HG02981 (cell line): ENCODE measurements around the gene BTRC.
"Not testable (repeated sequence)": the region's sequence is repeated elsewhere in the genome, so short reads cannot be mapped to it uniquely, and the experiment has no call there.

Source experiments
- ATAC-seq: cut with Tn5 transposase; IDR thresholded peaks from one replicate; pipeline ENCODE4 v1.9.1; 2021; ENCODE audit warnings: mild to moderate bottlenecking, moderate library complexity; ENCODE audit not compliant: unreplicated experiment

The BTRC gene

GRCh38 chr10:101353692-101354327 lies at the start of gene BTRC:
TSS of gene BTRC (plus strand) at chr10:101354165. CDS start at chr10:101354181, 16 bp downstream.
- ATAC-seq, result peak; percentile 92

GRCh38 chr10:101304316-101304715 lies 49.6 kb upstream of the BTRC start:
- no peak for ATAC-seq

GRCh38 chr10:101305320-101306241 lies 48.4 kb upstream of the BTRC start:
- ATAC-seq, result no peak

GRCh38 chr10:101308051-101308450 lies 45.9 kb upstream of the BTRC start:
- no peak for ATAC-seq

- ATAC-seq, result no peak
These were observed 43.3 kb upstream of the BTRC start for GRCh38 chr10:101310529-101311184.

- ATAC-seq, result no peak
These were observed 42.5 kb upstream of the BTRC start for GRCh38 chr10:101311185-101312066.

GRCh38 chr10:101319241-101319915 lies 34.6 kb upstream of the BTRC start:
- no peak for ATAC-seq

GRCh38 chr10:101321073-101321472 lies 32.9 kb upstream of the BTRC start:
- ATAC-seq, result no peak

- ATAC-seq, result no peak
These were observed 31.5 kb upstream of the BTRC start for GRCh38 chr10:101322266-101323108.

- no peak for ATAC-seq
These were observed 30.5 kb upstream of the BTRC start for GRCh38 chr10:101323495-101323894.

GRCh38 chr10:101327454-101327853 lies 26.5 kb upstream of the BTRC start:
- not testable (repeated sequence) for ATAC-seq

GRCh38 chr10:101329341-101330032 lies 24.5 kb upstream of the BTRC start:
- ATAC-seq, result no peak

- no peak for ATAC-seq
These were observed 23.7 kb upstream of the BTRC start for GRCh38 chr10:101330231-101330630.

GRCh38 chr10:101330631-101331225 lies 23.2 kb upstream of the BTRC start:
- no peak for ATAC-seq

- ATAC-seq, result no peak
These were observed 22.0 kb upstream of the BTRC start for GRCh38 chr10:101331956-101332355.

GRCh38 chr10:101334259-101334658 lies 19.7 kb upstream of the BTRC start:
- ATAC-seq, result not testable (repeated sequence)

GRCh38 chr10:101336382-101336781 lies 17.6 kb upstream of the BTRC start:
- ATAC-seq, result no peak

GRCh38 chr10:101337836-101338235 lies 16.1 kb upstream of the BTRC start:
- ATAC-seq, result no peak
